Measurements from ENCODE around the gene SUSD4.
"Not testable (repeated sequence)": the region's sequence is repeated elsewhere in the genome, so short reads cannot be mapped to it uniquely, and the experiment has no call there.

Gene SUSD4

GRCh38 chr1:223363856-223364684 lies at the start of gene SUSD4:
Gene SUSD4, minus strand, starts transcription at chr1:223364176. Its CDS starts 751 bp downstream, at chr1:223363425.
- in situ Hi-C loops (cut with MboI; ENCODE audit: low sequenced_read_pairs): no loop called here

- in situ Hi-C loops (cut with MboI; ENCODE audit: low sequenced_read_pairs): no loop called here
Observed at GRCh38 chr1:223413216-223413615, 49.2 kb upstream of the SUSD4 start.

GRCh38 chr1:223411710-223412109 lies 47.7 kb upstream of the SUSD4 start:
- in situ Hi-C loops (cut with MboI; ENCODE audit: low sequenced_read_pairs): no loop called here

- in situ Hi-C loops (cut with MboI; ENCODE audit: low sequenced_read_pairs): no loop called here
Observed at GRCh38 chr1:223411309-223411708, 47.3 kb upstream of the SUSD4 start.

- in situ Hi-C loops (cut with MboI; ENCODE audit: low sequenced_read_pairs): no loop called here
Observed at GRCh38 chr1:223410036-223410435, 46.1 kb upstream of the SUSD4 start.

- in situ Hi-C loops (cut with MboI; ENCODE audit: low sequenced_read_pairs): no loop called here
Observed at GRCh38 chr1:223405507-223405906, 41.5 kb upstream of the SUSD4 start.

- in situ Hi-C loops (cut with MboI; ENCODE audit: low sequenced_read_pairs): no loop called here
Observed at GRCh38 chr1:223403184-223403815, 39.3 kb upstream of the SUSD4 start.

- in situ Hi-C loops (cut with MboI; ENCODE audit: low sequenced_read_pairs): no loop called here
Observed at GRCh38 chr1:223402790-223403142, 38.8 kb upstream of the SUSD4 start.

- in situ Hi-C loops (cut with MboI; ENCODE audit: low sequenced_read_pairs): no loop called here
Observed at GRCh38 chr1:223401873-223402789, 38.2 kb upstream of the SUSD4 start.

- in situ Hi-C loops (cut with MboI; ENCODE audit: low sequenced_read_pairs): not testable (repeated sequence)
Observed at GRCh38 chr1:223399393-223399792, 35.4 kb upstream of the SUSD4 start.

GRCh38 chr1:223394706-223395105 lies 30.7 kb upstream of the SUSD4 start:
- in situ Hi-C loops (cut with MboI; ENCODE audit: low sequenced_read_pairs): no loop called here

GRCh38 chr1:223394242-223394641 lies 30.3 kb upstream of the SUSD4 start:
- in situ Hi-C loops (cut with MboI; ENCODE audit: low sequenced_read_pairs): no loop called here

GRCh38 chr1:223393275-223394214 lies 29.6 kb upstream of the SUSD4 start, which contains the start of gene CCDC185:
Gene CCDC185, plus strand, starts transcription at chr1:223393415. Its CDS starts 61 bp downstream, at chr1:223393476.
- in situ Hi-C loops (cut with MboI; ENCODE audit: low sequenced_read_pairs): no loop called here

GRCh38 chr1:223390618-223391017 lies 26.6 kb upstream of the SUSD4 start:
- in situ Hi-C loops (cut with MboI; ENCODE audit: low sequenced_read_pairs): no loop called here

- in situ Hi-C loops (cut with MboI; ENCODE audit: low sequenced_read_pairs): no loop called here
Observed at GRCh38 chr1:223386013-223386412, 22.0 kb upstream of the SUSD4 start.

- in situ Hi-C loops (cut with MboI; ENCODE audit: low sequenced_read_pairs): no loop called here
Observed at GRCh38 chr1:223378754-223379153, 14.8 kb upstream of the SUSD4 start.

- in situ Hi-C loops (cut with MboI; ENCODE audit: low sequenced_read_pairs): no loop called here
Observed at GRCh38 chr1:223374064-223374610, 10.2 kb upstream of the SUSD4 start.

GRCh38 chr1:223364685-223365382 lies 858 bp upstream of the SUSD4 start:
- in situ Hi-C loops (cut with MboI; ENCODE audit: low sequenced_read_pairs): no loop called here
